Measurements from ENCODE around the gene FSTL4.

Gene FSTL4

DNA sequence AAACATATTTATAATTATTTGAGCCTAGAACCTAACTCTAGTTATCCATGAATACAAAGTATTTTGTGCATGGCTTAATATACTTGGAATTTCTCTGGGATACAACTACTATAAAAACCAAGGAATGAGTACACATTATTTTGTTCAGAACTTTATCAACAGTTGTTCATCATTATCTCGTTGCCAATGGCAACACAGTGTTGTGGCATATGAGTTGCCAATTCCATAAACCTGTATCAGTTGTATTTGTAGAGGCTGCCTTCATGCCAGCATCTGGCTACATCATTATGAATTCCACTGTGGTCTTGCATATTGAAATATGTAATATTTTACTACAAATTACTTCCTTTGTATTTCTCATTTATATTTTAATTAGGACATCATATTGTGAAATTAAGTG lies 250.4 kb downstream of the FSTL4 start:
- DNase-seq, result no peak

DNA sequence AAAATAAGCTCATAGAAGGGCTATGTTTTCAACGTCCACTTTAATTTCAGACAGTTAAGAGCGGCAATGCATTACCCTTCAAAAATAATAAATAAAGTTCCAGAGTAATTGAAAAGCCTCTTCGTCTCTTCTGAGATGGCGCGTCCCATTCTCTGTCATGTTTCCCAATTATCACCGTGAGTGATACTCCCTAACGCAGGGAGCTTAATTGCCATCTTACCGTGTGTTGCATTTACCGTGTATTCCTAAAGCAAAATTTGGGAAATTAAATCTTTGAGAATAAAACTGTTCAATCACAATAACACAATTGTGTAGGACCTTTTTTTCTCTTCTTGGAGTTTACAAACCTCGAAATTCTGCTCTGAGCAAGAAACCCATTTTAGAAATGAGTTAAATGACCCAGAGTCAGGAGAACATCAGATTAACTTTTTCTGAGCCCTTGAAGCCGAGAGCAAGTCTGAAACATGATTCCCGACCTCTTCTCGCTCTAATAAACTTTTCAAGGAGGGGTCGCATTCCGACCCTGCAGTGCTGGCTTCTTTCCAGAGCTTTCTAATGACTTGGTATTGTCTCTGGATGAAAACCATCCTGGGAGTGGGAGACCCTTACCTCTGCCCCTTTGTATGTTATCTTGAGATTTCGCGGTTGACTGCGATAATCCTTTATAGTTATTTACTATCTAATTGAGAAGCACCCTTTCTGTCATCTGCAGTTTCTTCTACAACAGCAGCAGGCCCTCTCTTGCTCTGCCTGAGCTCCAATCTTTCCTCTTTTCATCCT lies 251.5 kb downstream of the FSTL4 start:
- peak; percentile 33 for DNase-seq

DNA sequence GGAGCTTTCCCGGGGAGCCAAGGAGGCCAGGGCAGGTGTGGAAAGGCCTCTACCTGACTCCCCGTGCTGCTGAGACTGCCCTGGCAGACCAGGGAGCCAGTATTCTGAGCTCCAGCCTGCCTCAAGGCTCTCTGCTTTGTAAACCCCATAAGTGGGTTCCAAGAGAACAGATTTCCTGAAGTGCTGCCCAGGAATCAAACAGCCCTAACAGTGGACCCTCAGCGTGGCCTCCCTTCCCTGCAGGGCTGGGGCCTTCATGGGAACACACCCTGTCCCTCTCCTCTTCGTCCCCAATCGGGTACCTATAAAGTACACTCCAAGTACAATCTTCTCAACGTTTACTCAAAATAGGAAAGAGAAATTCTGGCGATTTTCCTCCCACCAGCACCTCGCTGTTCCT lies 252.5 kb downstream of the FSTL4 start:
- no peak for DNase-seq

DNA sequence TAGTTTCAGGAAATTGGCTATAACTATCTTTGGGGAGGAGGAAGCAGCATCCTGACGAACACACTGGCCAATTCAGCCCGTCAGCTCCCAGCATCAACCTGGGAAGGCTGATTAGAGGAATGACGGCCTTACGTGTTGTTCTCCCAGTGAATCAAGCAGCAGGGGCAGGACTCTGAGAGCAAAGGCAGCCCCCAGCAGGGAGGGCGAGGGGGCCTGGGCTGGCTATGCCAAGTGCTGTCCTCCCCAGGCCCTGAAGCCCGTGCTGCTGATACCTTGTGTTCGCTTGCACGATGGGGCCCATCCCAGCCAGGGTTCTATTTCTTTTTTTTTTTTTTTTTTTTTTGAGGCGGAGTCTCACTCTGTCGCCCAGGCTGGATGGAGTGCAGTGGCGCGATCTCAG lies 254.1 kb downstream of the FSTL4 start:
- DNase-seq, result no peak

DNA sequence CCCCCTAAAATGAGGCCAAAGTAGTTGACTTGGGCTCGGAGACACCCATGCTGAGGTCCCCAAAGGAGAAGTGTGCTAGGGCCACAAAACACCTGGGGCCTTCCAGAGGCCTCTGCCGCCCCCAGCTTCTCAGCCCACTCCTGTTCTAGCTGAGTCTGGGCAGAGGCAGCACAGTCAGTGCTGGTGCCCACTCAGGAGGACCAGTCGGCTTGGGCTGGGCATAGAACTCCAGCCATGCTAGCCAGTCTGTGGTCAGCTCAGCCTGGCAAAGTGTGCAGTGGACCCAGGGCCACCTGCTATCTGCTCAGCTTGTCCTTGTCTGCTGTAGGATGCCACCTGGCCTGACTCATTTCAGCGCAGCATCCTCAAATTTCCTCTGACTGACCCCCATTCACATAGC lies 254.6 kb downstream of the FSTL4 start:
- no peak for DNase-seq

DNA sequence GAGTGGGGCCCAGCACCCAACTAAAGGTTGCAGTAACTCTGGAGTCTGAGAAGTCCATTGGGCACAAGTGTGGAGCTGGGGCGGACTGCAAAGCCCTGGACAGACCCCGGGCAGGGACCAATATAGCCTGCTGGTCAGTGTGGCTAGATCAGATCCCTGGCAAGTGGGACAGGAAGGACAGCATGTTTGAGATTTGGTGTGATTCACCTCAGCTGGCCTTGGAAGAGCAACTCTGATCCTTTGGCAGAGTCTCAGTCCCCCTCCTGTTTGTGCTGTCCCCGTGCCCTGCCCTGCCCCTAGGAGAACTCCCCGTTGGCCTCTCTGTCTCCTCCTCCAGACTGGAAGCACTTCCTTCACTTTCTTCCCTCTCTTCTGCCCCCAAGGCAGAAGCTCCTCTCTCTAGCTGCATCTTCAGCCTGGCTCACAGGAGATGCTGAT lies 255.3 kb downstream of the FSTL4 start:
- DNase-seq, result no peak

DNA sequence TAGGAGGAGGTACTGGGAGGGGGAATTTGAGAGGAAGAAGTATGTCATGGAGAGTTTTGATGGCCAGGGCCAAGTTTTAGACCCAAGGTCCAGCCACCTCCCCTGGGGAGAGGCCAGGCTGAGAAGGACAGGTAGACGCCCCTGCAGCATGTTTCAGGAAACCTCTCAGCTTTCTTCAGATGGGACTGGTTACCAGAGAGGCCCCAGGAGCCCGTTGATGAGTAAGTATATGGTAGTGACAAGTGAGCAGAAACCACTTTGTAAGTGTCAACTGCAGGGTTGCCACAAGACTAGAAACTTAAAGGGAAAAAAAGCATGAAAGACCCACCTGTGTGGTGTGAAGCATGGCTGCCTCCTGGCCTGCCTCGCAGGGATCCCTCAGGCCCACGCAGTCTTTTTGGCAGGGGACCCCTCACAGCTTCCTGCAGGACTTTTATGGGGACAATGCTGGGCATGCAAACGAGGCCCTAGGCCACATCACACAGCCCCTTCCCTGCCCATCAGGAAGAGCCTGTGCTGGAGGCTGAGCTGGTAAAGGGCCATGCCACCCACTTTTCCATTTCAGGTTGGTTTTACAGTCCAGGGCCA lies 255.9 kb downstream of the FSTL4 start:
- no peak for DNase-seq

DNA sequence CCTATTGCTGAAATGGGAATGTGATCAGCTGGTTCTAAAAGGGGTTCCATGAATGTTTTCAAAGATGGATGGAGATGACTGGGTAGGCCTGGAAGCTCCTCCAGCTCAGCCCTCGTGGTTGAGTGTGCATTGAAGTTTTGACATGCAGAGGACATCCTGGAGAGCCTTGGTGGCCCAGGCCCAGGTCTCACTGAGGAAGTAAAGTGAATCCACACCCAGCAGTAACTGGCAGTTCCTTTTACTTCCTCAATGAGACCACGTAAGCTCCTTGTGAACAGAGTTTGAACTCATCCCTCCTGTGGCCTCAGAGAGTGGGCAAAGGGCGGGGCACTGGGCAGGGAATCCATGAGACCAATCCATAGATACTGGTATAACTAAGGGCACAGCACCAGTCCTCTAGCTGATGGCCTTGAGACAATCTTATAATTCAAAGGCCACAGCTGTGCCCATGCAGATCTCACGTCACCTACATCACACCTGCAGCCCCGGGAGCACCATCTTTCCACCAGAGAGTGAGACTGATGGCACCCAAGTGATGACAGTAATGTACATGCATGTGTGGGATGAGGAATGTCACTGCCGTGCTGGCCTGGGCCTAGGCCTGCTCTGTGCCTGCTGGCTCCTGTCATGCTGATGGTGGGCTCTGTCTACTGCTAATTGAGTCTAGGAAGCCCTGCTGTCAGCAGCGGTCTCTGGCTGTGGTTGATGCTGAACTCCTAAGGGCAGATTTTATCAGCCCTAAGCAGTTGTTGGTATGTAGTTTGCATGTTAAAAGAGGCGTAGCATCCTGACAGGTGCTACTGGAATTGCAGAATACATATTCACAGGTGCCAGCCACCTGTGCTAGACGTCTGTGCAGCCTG lies 257.8 kb downstream of the FSTL4 start:
- DNase-seq, result peak; percentile 27

DNA sequence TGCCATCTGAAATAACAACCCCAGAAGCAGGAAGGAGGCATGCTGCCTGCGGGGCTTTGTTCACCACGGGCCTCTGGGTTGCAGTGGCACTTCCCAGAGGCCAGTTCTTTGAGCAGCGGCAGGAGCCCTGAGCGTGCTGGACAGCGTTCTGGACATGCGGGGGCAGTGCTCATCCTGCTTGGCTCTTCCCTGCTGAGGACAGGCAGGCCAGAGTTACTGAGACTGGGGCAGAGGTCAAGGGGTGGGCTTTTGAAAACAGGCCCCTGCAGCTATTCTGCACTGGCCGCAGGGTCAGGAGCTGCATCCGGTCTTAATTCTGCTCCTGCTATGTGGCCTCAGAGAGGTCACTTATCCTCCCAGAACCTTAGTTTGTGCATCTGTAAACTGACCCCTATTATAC lies 258.6 kb downstream of the FSTL4 start:
- no peak for DNase-seq

DNA sequence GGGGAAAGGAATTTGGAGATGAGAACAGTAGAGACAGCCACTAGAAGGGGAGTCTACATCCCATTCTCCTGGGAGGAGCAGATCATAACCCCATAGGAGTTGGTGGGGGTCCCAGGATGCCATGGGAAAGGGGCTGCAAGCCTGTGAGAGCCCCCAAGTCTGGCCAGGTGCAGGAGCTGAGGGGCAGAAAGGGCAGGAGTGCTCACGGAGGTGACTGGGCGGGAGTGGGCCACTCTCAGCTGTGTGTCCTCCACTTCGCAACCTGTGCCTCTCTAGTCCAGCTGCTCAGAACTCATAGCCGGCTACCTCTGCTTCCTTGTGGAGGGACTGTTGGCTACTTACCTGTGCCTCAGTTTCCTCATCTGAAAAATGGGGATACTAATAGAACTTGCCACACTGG lies 263.9 kb downstream of the FSTL4 start:
- DNase-seq, result no peak

DNA sequence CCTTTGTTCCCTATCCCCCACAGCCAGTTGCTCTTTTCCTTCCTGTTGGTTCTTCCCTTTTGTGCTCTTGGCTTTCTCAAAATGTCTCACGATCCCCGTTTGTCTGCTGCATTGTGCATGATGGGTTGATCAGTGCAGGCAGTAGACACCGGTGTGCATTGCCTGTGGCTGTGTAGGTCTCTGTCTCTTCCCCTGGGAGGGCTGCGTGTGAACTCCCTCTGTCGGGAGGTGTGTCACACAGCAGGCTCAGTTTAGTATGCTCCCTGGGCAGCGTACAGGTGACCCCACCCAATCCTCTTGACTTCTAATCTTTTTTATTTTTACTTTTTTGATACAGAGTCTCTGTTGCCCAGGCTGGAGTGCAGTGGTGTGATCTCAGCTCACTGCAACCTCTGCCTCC lies 265.3 kb downstream of the FSTL4 start:
- peak; percentile 36 for DNase-seq

DNA sequence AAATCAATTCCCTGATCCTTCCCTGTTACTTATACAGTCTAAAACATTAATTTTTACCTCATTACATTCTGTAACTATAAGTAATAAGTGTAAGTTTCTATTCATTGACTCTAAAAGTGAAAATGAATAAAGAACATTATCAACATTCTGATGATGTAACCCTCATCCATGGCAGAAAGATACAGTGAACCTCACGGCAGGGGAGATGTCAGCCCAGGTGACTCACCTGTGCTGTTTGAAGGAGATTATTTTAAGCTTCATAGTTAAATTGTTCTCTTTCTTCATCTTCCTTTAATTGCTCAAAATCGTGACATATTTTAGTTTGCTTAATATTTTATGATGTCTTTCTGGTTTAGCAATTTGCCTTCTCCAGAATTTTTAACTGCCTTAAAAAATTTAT lies 268.1 kb downstream of the FSTL4 start:
- peak; percentile 48 for DNase-seq

DNA sequence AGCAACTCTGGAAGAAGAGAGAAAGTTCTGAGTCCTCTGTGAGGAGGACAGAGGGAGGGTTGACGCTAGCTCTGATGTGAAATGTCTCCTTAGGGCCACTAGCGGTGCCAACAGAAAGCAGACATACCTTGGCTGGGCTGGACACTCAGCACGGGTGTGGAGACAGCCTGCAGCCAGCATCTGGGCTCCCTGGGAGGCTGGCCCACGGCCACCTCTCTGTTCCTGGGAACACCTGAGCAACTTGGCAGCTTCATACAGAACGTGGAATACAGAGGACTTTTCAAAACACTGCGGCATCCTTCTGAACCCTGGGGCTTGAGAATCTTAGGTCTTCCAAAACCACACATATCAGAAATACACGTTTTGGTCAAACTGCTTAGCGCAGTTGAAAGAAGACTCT lies 269.1 kb downstream of the FSTL4 start:
- DNase-seq, result peak; percentile 78

DNA sequence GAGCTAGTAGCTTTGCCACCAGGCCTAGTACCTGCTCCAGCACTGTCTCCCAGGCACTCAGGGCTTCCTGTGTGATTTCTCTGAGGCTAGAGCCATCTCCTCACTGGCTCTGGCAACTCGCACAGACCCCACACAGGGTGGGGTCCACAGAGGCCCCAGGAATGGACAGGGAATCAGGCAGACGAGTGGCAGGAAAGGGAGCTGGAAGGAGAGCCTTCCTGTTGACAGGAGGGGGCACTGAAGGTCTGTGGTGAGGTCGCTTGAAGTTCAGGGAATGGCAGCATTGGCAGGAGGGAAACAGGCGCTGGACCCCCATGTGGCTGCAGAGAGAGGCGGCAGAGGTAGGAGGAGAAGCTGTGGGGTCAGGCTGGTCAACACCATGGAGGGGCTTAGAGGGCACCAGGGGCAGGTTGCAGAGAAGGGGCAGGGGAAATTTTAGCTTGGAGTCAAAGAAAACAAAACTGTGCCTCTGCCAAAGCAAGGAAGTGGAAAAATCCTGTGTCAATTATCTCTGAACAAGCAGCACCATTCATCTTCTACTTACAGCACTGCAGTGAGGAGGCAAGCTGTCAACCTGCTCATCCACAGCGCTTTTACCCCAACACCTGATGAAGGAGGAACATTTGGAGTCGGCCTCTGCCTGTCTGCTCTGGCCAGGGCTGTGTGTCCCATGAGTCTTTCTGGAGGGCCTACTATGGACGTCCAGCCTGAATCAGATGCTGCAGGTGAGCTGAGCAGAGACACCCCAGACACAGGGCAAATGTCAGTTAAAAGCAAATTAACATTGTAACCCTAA lies 270.2 kb downstream of the FSTL4 start:
- DNase-seq, result peak; percentile 37

DNA sequence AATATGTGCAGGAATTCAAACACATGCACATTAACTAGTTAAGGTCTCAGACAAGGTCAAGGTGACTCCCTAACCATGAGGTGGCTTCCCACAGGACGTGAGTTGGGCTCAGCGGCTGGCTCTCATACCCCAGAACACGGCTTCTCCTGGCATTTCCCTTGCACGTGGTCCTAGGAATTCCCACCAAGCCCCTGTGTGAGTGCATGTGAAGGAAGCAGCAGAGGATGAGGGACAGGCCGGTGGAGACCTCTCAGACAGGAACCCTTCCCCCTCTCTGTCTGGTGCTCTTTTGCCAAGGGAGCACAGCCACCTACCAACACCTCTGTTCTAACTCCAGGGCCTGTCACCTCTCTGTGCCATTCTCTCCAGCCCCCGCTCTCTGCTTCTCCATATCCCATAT lies 271.0 kb downstream of the FSTL4 start:
- DNase-seq, result no peak

DNA sequence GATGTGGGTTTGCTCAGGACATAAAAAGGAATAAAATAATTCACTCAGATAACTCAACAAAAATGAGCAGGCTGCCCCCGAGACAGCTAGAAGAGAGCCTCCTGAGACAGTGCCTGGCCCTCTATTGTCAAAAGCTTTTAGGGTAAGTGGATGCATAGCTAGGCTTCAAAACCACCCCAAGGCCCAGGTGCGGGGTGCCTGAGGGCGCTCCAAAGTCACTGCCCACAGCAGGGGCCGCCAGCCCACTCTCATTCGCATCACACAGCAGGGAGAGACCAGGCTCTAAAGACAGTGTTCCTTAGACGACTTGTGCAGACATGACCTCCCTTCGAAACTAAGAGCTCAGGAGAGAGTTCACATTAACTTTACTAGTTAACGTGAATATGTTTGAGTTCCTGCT lies 271.5 kb downstream of the FSTL4 start:
- peak; percentile 59 for DNase-seq

DNA sequence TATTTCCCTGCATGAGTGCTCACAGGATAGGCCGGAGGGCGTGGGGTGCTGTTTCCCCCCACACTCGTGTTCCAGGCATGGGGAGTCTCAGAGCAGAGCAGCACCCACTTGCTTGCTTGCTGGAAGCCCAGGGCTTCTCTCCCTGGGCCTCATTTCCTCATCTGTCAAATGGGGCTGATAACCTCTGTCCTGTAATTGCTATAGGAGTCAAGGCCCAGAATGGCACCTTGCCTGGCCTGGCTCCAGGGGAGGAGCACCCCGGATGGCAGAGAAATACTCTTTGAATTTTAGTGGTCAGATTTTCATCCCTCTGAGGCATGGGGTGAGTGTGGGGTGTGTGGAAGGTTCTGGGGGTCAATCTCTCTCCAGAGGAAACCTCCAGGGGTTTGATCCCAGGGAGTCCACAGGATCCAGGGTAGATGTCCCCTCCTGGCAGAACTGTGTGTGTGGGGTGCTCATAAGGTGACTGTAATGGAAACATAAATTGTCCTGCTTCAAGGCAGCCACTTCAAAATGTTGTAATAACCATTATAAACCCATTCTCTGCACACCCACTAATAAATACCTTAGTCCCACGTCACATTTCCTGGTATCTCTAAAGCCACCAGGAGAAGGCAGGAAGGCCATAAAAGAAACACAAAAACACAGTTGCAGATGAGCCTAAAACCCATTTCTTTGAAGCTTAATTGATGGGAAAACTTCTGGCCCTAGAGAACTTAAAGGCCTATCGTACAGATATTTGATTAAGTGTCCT lies 272.2 kb downstream of the FSTL4 start:
- no peak for DNase-seq

DNA sequence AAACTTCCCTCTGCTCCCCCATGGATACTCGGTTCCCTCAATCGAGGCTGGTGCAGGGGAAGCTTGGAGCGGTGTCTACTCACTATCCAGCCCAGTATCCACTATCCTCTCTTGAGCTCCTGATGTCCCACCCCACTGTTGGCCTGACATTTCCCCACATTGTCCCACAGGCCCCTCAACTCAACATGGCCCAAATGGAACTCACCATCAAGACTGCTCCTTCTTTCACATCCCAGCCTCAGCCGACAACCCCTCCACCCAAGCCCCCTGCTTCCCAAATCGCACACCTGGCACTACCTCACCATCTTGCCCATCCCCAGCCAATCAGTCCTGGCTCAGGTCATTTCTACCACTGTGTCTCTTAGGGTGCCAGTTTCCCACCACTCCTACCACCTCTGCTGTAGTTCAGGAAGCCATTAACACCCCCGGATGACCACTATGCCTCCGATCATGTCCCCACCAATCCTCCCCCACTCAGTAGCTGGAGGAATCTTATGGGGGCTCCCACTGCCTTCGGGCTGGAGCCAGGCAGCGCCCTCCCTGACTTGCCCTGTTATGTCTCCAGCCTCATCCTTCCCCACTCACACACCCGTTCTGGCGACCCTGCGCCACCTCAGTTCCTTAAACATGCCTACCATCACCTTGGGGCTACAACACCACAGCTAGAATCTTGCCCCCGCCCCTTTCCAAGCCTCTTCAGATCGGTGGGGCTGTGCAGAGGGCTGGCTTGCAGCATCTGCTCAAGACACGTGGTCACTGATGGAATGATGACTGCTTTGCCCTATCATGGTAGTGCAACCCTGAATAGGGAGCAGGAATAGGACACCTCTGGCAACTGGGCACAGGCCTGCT lies 273.6 kb downstream of the FSTL4 start:
- no peak for DNase-seq

DNA sequence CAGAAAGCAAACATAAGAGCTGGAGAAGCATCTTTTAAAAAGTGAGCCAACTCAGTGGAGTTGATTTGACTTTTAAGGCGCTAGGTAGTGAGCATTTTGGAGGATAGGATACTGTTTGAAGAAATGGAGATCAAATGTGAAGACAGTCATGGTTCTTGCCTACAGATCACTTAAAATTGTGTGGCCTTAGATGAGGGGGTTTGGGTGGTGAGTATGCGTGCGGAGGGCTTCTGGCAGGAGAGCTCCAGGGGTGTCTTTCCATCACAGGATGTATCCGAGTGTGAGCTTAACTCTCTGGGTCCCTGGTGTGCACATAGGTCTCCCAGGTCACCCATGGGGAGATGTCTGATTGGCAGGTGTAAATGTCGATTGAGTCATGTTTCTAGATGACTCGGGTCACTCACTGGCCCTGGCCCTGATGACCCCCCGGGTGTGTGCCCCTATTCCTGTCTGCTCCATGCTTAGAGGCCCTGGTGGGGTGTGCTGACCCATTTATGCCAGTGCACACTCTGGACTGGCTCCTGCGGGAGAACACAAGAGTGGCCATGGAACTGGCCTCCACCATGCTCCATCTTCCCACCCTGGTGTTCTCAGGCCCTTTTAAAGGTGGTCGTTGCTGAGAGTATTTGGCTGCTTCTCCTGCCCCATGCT lies 274.4 kb downstream of the FSTL4 start:
- DNase-seq, result no peak

DNA sequence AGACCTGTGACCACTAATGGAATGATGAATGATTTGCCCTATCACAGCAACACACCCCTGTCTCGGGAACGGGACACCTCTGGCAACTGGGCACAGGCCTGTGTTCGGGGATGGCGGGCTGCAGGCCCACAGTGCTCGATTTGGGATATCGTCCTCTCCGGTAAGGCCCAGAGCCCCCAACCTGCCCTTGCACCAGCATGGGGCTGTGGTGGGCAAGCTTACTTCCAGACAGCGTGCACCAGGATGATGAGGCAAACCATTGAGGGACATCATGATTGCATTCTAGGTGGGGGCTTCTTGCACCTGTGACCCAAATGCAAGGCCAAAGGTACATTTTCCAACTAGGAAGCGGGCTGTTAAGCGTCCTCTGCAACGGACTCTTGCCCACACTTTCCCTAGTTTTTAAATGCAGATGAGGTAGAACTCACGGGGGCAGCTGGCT lies 275.4 kb downstream of the FSTL4 start:
- no peak for DNase-seq

Measured in NCI-H69 (cell line).